Activated CD8-positive, alpha-beta memory T cell treated with anti-CD3 and anti-CD28 coated beads for 48 hours (primary cell): ENCODE measurements around the gene CCDC141.
"Not testable (repeated sequence)": the region's sequence is repeated elsewhere in the genome, so short reads cannot be mapped to it uniquely, and the experiment has no call there.

Source experiments
- DNase-seq, 3 experiments: peaks; one replicate each; pipeline ENCODE4 v3.0.0-alpha.2; 2020; ENCODE audit warnings: low read depth in 2 of 3, low spot score in 2 of 3

CCDC141 gene

GRCh38 chr2:179049546-179050311 is at the start of gene CCDC141:
Gene CCDC141 (minus strand): TSS chr2:179050137. CDS start chr2:179049941, 196 bp downstream.
- DNase-seq = no peak

GRCh38 chr2:179098080-179098689 is 48.2 kb upstream of the CCDC141 start:
- DNase-seq = no peak

- DNase-seq = no peak
Measured at GRCh38 chr2:179097131-179097530, 47.2 kb upstream of the CCDC141 start.

- DNase-seq = no peak
Measured at GRCh38 chr2:179096090-179096489, 46.2 kb upstream of the CCDC141 start.

GRCh38 chr2:179092912-179093311 is 43.0 kb upstream of the CCDC141 start:
- DNase-seq = not testable (repeated sequence)

GRCh38 chr2:179082697-179083096 is 32.8 kb upstream of the CCDC141 start:
- DNase-seq = no peak

- no peak for DNase-seq
Measured at GRCh38 chr2:179081954-179082353, 32.0 kb upstream of the CCDC141 start.

- no peak for DNase-seq
Measured at GRCh38 chr2:179072527-179072926, 22.6 kb upstream of the CCDC141 start.

GRCh38 chr2:179071810-179072355 is 21.9 kb upstream of the CCDC141 start:
- DNase-seq = no peak

GRCh38 chr2:179070895-179071294 is 21.0 kb upstream of the CCDC141 start:
- no peak for DNase-seq

GRCh38 chr2:179069685-179070084 is 19.7 kb upstream of the CCDC141 start:
- no peak for DNase-seq

GRCh38 chr2:179068991-179069643 is 19.2 kb upstream of the CCDC141 start:
- no peak for DNase-seq

- no peak for DNase-seq
Measured at GRCh38 chr2:179059026-179059700, 9.2 kb upstream of the CCDC141 start.

- no peak for DNase-seq
Measured at GRCh38 chr2:179057737-179058136, 7.8 kb upstream of the CCDC141 start.

- DNase-seq = not testable (repeated sequence)
Measured at GRCh38 chr2:179053568-179053967, 3.6 kb upstream of the CCDC141 start.

- no peak for DNase-seq
Measured at GRCh38 chr2:179051250-179051649, 1.3 kb upstream of the CCDC141 start.

GRCh38 chr2:179050755-179051154 is 818 bp upstream of the CCDC141 start:
- no peak for DNase-seq

- DNase-seq = no peak
Measured at GRCh38 chr2:179049203-179049545, 763 bp downstream of the CCDC141 start.

- no peak for DNase-seq
Measured at GRCh38 chr2:179048099-179048498, 1.8 kb downstream of the CCDC141 start.

- not testable (repeated sequence) for DNase-seq
Measured at GRCh38 chr2:179045602-179046001, 4.3 kb downstream of the CCDC141 start.

GRCh38 chr2:179044500-179044899 is 5.4 kb downstream of the CCDC141 start:
- no peak for DNase-seq
